Measurements from ENCODE around the gene BET1. TPM values are rescaled to one million over a fixed set of nuclear protein-coding genes. Genes with fewer than 3 reads are reported as not detected.

The BET1 gene
- total and polyA plus RNA-seq, 8 donors = 22.0 to 49.4 (median 38.6) TPM

Other genes with a start within 250 kb of the BET1 start
- 1 to 10 TPM; 4.5 to 9.0 TPM for gene TFPI2, start 113.6 kb downstream of the BET1 start, total RNA-seq
- gene TFPI2, start 113.6 kb downstream of the BET1 start, polyA plus RNA-seq (ENCODE audit: insufficient read length in 6 of 6) = 10 to 100 TPM in 2 of 6 donors, 1 to 10 TPM in 4; 2.8 to 15.9 (median 7.1) TPM
- gene GNGT1, start 97.8 kb downstream of the BET1 start, total RNA-seq = not detected
- gene GNGT1, start 97.8 kb downstream of the BET1 start, polyA plus RNA-seq (ENCODE audit: insufficient read length in 6 of 6) = under 1 TPM in 1 of 6 donors, not detected in 5; 0.07 TPM
- gene GNG11, start 82.6 kb downstream of the BET1 start, total RNA-seq = 10 to 100 TPM; 15.6 to 18.2 TPM
- 10 to 100 TPM; 42.5 to 54.5 (median 50.2) TPM for gene GNG11, start 82.6 kb downstream of the BET1 start, polyA plus RNA-seq (ENCODE audit: insufficient read length in 6 of 6)

Measured in left lung (tissue), 8 donors.